Stimulated activated CD8-positive, alpha-beta memory T cell treated with anti-CD3 and anti-CD28 coated beads, Interleukin-15, amount 100 ng/mL, for 24 hours (primary cell): ENCODE measurements around the gene ATP9B.
"Not testable (repeated sequence)": the region's sequence is repeated elsewhere in the genome, so short reads cannot be mapped to it uniquely, and the experiment has no call there.

Experiments used
- DNase-seq: peaks from one replicate; pipeline ENCODE4 v3.0.0-alpha.2; 2020; ENCODE audit warnings: low read depth

ATP9B gene

GRCh38 chr18:79071503-79072210 lies 2.5 kb downstream of the ATP9B start:
- no peak for DNase-seq

- not testable (repeated sequence) for DNase-seq
Observed at GRCh38 chr18:79072655-79073054, 3.5 kb downstream of the ATP9B start.

- DNase-seq: no peak
Observed at GRCh38 chr18:79077181-79077580, 8.0 kb downstream of the ATP9B start.

- not testable (repeated sequence) for DNase-seq
Observed at GRCh38 chr18:79078791-79079190, 9.6 kb downstream of the ATP9B start.

GRCh38 chr18:79092874-79093273 lies 23.7 kb downstream of the ATP9B start:
- DNase-seq: no peak

GRCh38 chr18:79093986-79094385 lies 24.8 kb downstream of the ATP9B start:
- no peak for DNase-seq

GRCh38 chr18:79095216-79095615 lies 26.0 kb downstream of the ATP9B start:
- no peak for DNase-seq

GRCh38 chr18:79100944-79101343 lies 31.8 kb downstream of the ATP9B start:
- DNase-seq: no peak

GRCh38 chr18:79102886-79103285 lies 33.7 kb downstream of the ATP9B start:
- DNase-seq: no peak

GRCh38 chr18:79104137-79104536 lies 34.9 kb downstream of the ATP9B start:
- no peak for DNase-seq

GRCh38 chr18:79105455-79105854 lies 36.3 kb downstream of the ATP9B start:
- no peak for DNase-seq

- DNase-seq: no peak
Observed at GRCh38 chr18:79106084-79106483, 36.9 kb downstream of the ATP9B start.

- DNase-seq: no peak
Observed at GRCh38 chr18:79107886-79108285, 38.7 kb downstream of the ATP9B start.

GRCh38 chr18:79108549-79109215 lies 39.5 kb downstream of the ATP9B start:
- DNase-seq: no peak

GRCh38 chr18:79111483-79111882 lies 42.3 kb downstream of the ATP9B start:
- no peak for DNase-seq

- no peak for DNase-seq
Observed at GRCh38 chr18:79117385-79117784, 48.2 kb downstream of the ATP9B start.

GRCh38 chr18:79117788-79118187 lies 48.6 kb downstream of the ATP9B start:
- DNase-seq: no peak

- DNase-seq: no peak
Observed at GRCh38 chr18:79118797-79119196, 49.6 kb downstream of the ATP9B start.

GRCh38 chr18:79121746-79122474 lies 52.7 kb downstream of the ATP9B start:
- DNase-seq: no peak

GRCh38 chr18:79123948-79124347 lies 54.8 kb downstream of the ATP9B start:
- DNase-seq: no peak

GRCh38 chr18:79129120-79129519 lies 59.9 kb downstream of the ATP9B start:
- no peak for DNase-seq

GRCh38 chr18:79133724-79134123 lies 64.5 kb downstream of the ATP9B start:
- DNase-seq: no peak

- DNase-seq: no peak
Observed at GRCh38 chr18:79135924-79136323, 66.7 kb downstream of the ATP9B start.
